GM11168 (cell line): ENCODE results near the gene TOMM40.
"Not testable (repeated sequence)": the region's sequence is repeated elsewhere in the genome, so short reads cannot be mapped to it uniquely, and the experiment has no call there.

Experiments used
- in situ Hi-C: fragments of 300-500 bp; cut with MboI; formaldehyde crosslinking; loops from one replicate; pipeline ENCODE4 v1.12.0; 2022; ENCODE audit warnings: low sequenced_read_pairs; ENCODE audit not compliant: unreplicated experiment

Gene TOMM40

DNA sequence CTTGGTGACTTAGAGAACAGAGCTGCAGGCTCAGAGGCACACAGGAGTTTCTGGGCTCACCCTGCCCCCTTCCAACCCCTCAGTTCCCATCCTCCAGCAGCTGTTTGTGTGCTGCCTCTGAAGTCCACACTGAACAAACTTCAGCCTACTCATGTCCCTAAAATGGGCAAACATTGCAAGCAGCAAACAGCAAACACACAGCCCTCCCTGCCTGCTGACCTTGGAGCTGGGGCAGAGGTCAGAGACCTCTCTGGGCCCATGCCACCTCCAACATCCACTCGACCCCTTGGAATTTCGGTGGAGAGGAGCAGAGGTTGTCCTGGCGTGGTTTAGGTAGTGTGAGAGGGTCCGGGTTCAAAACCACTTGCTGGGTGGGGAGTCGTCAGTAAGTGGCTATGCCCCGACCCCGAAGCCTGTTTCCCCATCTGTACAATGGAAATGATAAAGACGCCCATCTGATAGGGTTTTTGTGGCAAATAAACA, 33.2 kb downstream of the TOMM40 start:
- in situ Hi-C loops: no loop called here

DNA sequence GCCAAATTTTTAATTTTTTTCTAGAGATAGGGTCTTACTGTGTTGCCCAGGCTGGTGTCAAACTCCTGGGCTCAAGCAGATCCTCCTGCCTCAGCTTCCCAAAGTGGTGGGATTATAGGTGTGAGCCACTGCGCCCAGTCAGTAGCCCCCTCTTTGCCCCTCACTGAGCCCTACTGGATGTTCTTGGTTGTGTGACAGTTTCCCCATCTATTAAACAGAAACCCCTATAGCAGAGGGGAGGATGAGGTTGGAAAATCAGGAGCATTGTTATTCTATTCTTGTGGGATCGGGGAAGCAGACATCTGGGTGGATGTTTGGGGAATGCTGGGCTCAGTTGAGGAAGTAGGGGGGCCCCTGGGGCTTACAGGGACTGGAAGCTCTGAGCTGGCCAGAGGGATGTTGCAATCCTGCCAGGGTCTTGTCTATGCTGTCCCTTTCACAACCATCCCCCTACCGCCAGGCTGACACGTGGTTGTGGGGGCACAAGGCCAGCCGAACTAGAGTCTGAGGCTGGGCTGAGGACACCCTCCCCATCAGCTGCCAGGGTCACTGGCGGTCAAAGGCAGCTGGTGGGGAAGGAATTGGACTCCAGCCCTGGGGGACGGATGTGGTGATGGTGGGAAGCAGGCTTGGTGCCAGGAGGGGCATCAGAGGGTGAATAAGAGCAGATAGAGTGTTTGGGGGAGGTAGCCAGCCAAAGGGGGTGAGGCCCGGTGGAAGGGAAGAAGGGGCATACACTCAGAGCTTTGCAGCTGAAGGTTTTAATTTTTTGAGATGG, 34.2 kb downstream of the TOMM40 start:
- in situ Hi-C loops: no loop called here

DNA sequence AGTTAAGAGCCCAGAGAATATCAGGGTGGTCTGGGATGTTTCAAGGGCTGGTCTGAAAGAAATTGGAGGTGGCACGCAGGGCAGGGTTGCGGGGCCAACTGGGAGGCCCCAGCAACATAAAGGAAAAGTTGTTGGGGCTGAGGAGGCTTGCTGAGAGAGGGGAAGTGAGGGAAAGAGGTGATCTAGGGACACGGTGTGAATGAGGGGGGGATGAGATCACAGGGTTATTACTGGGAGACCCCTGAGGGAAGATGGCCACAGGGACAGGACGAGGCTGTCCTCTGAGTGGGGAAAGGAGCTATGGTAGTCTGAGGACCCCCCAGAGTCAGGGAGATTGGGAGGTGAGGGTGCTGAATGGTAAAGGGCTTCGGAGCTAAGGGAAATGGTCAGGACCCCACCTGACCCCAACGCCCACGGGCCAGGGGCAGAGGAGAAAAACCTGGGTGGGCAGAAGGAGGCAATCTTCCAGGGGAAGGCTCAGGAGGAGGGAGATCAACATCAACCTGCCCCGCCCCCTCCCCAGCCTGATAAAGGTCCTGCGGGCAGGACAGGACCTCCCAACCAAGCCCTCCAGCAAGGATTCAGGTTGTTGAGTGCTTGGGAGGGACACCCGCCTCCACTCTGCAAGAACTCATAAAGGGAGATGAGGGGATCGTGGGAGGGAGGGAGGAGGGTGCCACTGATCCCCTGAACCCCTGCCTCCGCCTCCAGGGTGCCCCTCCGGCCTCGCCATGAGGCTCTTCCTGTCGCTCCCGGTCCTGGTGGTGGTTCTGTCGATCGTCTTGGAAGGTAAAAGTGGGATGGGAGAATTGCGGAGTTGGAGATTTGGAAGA, 35.4 kb downstream of the TOMM40 start:
- in situ Hi-C loops: not testable (repeated sequence)

DNA sequence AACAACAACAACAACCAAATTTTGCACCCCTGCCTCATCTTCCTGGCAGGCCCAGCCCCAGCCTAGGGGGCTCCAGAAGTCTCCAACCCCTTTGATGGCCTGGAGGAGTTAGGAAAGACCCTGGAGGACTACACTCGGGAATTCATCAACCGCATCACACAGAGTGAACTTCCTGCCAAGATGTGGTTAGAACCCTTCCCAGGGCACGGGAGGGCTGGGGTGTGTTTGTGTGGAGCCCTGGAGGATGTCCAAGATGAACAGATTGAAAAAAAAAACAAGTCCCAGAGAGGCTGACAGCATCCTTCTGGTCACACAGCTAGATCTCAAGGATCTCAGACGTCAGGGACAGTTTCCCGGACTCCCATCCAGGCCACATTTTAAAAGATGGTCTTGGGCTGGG, 36.7 kb downstream of the TOMM40 start:
- in situ Hi-C loops: no loop called here

DNA sequence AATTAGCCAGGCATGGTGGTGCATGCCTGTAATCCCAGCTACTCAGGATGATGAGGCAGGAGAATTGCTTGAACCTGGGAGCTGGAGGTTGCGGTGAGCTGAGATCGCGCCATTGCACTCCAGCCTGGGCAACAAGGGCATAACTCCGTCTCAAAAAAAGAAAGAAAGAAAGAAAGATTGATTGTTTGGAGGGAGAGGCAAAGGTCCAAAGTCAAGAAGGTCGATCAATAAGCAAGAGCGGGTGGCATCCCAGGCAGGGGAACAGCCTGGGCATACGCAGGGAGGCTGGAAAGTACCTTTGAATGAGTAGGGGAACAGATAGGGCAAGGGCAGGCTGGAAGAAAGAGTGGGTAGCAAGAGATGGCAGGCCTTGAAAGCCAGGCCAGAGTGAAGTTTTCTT, 39.0 kb downstream of the TOMM40 start:
- in situ Hi-C loops: no loop called here

DNA sequence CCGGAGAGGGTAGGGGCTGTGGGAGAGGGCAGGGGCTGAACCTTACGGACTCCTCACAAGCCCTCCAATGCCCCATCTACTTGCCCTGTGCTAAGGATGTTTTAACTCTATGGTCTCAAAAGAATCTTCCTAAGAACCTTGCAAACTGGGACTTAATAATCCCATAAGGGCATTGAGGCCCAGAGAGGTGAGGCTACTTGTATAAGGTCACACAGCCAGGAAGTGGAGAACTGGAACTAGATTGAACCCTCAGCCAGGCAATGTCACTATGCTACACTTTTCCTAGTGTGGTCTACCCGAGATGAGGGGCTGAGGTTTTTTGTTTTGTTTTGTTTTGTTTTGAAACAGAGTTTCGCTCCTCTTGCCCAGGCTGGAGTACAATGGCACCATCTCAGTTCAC, 40.5 kb downstream of the TOMM40 start:
- in situ Hi-C loops: no loop called here

DNA sequence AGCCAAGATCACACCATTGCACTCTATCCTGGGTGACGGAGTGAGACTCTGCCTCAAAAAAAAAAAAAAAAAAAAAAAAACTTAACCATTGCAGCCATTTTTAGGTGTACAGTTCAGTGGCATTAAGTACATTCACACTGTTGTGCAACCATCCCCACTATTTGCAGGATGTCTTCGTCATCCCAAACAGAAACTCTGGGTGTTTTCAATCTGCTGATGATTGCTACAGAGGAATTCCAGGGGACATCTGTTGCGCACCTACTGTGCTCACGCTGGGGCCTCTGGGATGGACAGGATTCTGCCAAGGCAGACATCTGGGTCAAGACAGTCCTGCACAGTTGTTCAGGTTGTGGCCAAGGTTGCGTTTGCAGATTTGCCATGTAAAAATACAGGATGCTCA, 48.6 kb downstream of the TOMM40 start:
- in situ Hi-C loops: no loop called here

DNA sequence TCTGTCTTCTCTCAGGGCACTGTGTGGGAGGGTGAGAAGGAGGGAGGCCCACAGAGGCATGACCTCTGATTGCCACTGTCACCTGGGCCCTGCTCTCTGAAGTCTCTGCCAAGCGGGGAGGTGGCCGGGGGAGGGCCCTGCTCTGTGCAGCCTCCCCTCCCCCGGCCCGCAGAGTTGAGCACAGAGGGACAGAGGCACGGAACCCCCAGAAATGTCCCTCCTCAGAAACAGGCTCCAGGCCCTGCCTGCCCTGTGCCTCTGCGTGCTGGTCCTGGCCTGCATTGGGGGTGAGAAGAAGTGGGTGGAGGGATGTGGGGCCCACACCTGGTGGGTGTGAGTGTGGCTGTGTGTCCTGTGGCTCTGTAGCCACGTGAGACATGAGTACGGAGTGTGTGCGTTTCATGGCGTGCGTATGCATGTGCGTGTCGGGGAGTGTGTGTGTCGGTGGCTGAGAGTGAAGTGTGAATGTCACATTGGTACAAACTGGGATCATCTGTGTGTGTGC, 51.1 kb downstream of the TOMM40 start, which contains the start of gene APOC4:
TSS of gene APOC4 (plus strand) at position 171 of the 505 bp plus-strand sequence. CDS start at position 212, 41 bp downstream.
- in situ Hi-C loops: no loop called here

DNA sequence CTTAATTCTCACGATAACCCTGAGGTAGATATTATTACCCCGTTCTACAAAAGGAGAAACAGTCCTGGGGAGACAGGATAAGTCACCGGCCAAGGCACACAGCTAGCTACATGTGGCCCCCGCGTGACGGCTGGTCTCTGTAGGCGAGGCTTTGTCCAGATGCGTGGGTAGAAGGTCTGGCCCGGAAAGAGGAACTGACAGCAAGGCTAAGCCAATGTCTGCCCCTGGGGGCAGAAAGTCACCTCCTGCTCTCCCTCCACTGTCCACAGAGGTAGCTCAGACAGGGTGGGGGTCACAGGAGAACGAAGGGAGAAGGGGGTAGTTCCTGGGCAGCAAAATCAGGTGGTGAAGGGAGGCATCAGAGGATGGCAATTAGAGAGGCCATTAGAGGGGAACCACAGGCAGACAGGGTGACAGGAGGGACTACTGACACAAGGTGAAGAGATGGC, 52.8 kb downstream of the TOMM40 start:
- in situ Hi-C loops: no loop called here

DNA sequence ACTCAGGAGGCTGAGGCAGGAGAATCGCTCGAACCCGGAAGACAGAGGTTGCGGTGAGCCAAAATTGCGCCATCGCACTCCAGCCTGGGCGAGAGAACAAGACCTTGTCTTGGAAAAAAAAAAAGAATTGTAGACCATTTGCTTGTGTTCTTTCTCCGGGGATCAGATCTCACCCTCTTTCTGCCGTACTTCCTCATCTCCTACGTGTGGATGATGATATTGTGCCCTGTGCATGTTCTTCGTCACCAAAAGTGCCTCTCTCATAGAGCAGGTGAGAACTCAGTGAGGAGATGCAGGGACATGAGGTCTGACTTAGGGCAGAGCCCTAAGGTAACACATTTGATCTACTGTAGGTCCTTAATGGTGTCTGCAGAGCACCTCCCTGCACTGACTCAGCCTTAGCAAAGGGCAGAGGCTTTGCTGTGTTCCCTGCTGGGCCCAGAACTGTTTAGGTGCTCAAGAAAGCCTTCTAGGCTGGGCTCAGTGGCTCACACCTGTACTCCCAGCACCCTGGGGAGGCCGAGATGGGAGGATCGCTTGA, 56.1 kb downstream of the TOMM40 start:
- in situ Hi-C loops: loop anchor here (5.0 kb wide), 1 partner anchor 35 kb away; the partner anchor contains the start of gene APOC1

DNA sequence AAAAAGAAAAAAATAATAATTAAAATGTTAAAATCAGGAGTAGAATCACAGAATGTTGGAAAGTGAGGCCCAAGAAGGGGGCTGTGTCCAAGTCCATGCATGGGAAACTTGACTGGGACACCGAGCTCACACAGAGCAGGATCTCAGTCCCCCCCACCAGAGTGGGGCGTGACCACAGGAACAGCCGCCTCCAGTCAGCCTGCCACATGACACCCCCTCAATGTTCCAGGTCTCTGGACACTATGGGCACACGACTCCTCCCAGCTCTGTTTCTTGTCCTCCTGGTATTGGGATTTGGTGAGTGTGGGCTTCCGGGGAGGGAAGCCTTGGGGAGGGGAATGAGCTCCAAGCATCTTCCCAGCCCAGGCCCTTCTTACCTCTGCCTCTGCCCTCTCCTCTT, 57.2 kb downstream of the TOMM40 start:
- in situ Hi-C loops: loop anchor here (5.0 kb wide), 1 partner anchor 36 kb away; the partner anchor contains the start of gene APOC1

DNA sequence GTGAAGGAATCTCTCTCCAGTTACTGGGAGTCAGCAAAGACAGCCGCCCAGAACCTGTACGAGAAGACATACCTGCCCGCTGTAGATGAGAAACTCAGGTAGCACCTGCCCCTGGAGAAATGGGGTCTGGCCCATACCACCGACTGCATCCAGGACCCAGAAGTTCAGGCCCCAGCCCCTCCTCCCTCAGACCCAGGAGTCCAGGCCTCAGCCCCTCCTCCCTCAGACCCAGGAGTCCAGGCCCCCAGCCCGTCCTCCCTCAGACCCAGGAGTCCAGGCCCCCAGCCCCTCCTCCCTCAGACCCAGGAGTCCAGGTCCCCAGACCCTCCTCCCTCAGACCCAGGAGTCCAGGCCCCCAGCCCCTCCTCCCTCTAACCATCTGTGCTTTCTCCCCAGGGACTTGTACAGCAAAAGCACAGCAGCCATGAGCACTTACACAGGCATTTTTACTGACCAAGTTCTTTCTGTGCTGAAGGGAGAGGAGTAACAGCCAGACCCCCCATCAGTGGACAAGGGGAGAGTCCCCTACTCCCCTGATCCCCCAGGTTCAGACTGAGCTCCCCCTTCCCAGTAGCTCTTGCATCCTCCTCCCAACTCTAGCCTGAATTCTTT, 57.8 kb downstream of the TOMM40 start:
- in situ Hi-C loops: loop anchor here (5.0 kb wide), 1 partner anchor 37 kb away; the partner anchor contains the start of gene APOC1

DNA sequence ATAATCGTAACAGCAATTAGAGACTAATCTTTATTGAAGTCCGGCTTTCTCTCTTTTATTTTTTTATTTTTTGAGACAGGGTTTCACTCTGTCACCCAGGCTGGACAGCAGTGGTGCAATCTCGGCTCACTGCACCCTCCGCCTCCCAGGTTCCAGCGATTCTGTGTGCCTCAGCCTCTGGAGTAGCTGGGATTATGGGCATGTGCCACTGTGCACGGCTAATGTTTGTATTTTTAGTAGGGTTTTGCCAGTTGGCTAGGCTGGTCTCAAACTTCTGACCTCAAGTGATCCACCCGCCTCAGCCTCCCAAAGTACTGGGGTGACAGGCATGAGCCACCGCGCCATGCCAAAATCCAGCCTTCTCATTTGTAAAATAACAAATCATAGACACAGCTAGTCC, 58.5 kb downstream of the TOMM40 start:
- in situ Hi-C loops: loop anchor here (5.0 kb wide), 1 partner anchor 37 kb away; the partner anchor contains the start of gene APOC1

DNA sequence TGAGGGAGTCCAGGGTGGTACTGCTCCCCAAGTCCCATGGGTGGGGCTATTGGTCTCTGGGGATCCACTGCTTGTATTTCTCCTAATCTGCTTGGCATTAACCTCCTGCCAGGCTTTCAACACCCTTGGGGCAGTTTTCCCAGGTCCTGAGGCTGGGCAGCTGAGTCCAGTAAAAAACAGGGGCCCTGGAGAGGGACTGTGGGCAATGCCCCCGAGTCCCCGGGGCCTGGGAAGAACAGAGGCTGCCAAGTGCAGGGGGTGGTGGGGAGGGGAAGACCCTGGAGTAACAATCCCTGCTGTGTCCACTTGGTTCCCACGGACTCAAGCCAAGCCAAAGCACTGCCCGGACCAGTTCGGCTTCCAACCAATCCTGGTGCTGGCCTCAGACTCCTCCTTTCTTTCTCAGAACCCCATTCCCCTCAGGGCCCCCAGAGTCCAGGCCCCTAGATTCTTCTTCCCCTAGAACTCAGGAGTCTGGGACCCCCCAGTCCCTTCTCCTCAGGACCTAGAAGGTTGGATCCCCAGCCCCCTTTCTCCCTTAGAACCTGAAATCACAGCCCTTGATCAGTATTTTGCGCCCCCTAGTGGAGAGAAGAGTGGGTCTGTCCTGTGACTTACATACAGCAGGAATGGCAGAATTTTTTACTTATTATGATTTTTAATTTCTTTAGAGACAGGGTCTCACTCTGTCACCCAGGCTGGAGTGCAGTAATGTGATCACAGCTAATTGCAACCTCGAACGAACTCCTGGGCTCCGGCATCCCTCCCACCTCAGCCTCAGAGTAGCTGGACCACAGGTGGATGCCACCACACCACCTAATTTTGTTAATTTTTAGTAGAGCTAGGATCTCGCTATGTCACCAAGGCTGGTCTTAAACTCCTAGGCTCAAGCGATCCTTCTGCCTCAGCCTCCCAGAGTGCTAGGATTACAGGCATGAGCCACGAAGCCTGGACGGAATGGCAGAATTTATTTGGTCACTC, 60.4 kb downstream of the TOMM40 start:
- in situ Hi-C loops: no loop called here
